AG10803 (cell line): ENCODE measurements around the gene CASP8AP2.
"Not testable (repeated sequence)": the region's sequence is repeated elsewhere in the genome, so short reads cannot be mapped to it uniquely, and the experiment has no call there.

ENCODE experiments used
- DNase-seq: peaks from one replicate; pipeline ENCODE4 v3.0.0; 2010; ENCODE audit warnings: low read depth
- H3K4me3 ChIP-seq: 2 replicates; pipeline ENCODE4 v1.5.1; 2011; ENCODE audit warnings: mild to moderate bottlenecking, low read length, control low read depth
- CTCF ChIP-seq: conservative IDR thresholded peaks from 2 replicates; pipeline ENCODE4 v1.5.1; 2011; ENCODE audit warnings: mild to moderate bottlenecking, low read length, control low read depth, inconsistent platforms

Gene CASP8AP2

DNA sequence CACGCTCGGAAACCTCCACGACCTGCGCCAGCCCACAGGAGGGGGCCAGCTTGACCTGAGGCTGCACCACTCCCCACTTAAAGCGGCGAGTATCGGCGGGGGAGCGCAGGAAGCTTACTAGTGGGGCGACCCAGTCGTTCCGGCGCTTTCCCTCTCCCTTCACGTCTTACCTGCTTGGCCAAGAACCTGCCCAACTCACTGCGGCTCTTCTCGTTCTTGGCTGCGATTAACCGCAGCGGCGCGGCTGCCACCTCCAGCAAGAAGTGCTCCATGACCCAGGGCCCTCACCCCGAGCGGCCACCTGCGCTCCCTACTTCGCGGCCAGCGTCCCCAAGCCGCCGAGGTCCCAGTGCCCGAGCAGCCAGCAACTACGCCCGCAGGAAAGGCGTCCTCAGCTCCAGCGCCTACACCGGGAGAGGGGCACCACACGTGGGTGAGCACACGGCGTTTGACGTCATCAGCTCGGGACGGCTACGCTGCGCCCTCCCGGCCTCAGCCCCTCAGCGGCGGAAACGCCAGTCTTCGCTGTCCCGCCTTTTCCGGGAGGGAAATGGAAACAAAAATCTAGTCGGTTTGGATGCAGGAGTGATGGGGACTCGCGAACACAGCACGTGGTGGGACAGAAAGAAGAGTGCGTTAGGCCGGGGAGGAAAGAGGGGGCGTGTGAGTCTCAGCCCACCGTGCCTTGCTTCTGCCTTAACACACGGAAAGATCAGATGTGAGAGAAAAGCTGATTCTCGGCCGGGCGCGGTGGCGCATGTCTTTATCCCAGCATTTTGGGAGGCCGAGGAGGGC is 10.1 kb upstream of the CASP8AP2 start, which contains the start of gene MDN1:
Gene MDN1, minus strand, starts transcription at position 459 of the 795 bp plus-strand sequence. Its CDS starts 187 bp downstream, at position 272.
- DNase-seq, result peak; percentile 89
- peak within 1 kb of the TSS; percentile 95 for H3K4me3 ChIP-seq
- no peak for TF ChIP-seq CTCF

GRCh38 chr6:89826029-89826528 is 3.6 kb upstream of the CASP8AP2 start:
- TF ChIP-seq CTCF, result no peak

DNA sequence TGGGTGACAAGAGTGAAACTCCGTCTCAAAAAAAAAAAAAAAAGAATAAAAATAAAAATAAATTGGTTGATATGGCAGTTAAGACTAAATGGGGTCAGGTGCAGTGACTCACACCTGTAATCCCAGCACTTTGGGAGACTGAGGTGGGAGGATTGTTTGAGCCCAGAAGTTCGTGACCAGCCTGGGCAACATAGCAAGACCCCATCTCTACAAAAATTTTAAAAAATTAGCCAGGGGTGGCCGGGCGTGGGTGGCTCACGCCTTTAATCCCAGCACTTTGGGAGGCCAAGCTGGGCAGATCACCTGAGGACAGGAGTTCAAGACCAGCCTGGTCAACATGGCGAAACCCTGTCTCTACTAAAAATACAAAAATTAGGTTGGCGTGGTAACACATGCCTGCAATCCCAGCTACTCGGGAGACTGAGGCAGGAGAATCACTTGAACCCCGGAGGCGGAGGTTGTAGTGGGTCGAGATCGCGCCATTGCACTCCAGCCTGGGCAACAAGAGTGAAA is 1.1 kb upstream of the CASP8AP2 start:
- DNase-seq, result not testable (repeated sequence)
- H3K4me3 ChIP-seq, result peak overlapping the region; percentile 96

More at GRCh38 chr6:89826029-89826528, 3.6 kb upstream of the CASP8AP2 start:
- peak; percentile 40 for DNase-seq
- no peak overlapping the region for H3K4me3 ChIP-seq

DNA sequence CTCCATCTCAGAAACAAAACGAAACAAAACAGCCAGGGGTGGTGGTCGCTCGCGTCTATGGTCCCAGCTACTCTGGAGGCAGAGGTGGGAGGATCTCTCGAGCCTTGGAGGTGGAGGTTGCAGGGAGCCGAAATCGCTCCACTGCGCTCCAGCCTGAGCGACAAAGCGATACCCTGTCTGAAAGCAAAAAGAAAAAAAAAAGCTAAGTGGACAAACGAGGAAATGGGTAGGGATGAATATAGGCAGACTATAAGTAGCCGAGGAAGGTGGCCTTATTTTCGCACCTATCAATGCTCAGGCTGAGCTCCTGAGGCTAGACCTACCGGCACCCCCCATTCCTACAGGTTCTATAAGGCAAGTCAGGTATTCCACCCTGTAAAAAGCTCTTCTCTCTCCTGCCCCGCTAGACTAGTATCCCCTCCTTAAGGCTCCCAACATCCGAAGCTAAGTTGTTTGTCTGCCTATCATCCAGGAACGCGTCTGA is 650 bp upstream of the CASP8AP2 start:
- no peak for DNase-seq
- peak overlapping the region; percentile 96 for H3K4me3 ChIP-seq
- TF ChIP-seq CTCF, result no peak

DNA sequence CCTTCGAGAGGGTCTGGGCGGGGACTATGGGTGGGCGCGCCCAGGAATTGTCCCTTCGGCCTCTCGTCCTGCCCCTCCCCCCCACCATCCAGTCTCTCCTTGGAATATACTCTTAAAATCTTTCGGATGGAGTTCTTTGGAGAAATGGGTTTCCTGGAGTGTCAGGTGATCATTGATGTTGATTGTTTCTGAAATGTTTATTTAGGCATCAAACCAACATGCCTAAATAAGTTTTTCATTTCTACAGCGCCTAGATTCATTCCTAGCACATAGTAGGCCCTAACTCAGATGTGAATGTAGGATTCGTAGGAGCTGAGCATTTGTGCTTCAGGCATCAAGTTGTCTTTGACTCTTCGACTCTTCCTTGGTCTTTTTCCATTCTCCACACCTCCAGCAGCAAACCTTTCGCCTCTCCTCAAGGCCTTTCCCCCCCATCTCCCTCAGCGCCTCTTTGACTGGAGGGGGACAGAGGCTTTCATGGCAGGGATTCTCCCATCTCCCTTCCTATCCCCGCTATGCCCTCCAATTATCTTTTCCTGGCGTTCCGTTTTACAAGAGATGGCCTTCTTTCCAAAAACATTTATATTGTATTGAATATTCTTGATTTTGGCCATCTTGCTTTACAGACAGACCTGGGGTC is 610 bp downstream of the CASP8AP2 start:
- no peak for TF ChIP-seq CTCF
- DNase-seq, result no peak
- peak overlapping the region; percentile 96 for H3K4me3 ChIP-seq

- DNase-seq, result peak; percentile 70
- H3K4me3 ChIP-seq, result no peak overlapping the region
- TF ChIP-seq CTCF, result no peak
Observed at GRCh38 chr6:89834884-89835792, 5.5 kb downstream of the CASP8AP2 start.
